Smooth muscle cell of trachea (primary cell): ENCODE data around the gene ZBTB17. TPM values are rescaled to one million over a fixed set of nuclear protein-coding genes. Genes with fewer than 3 reads are reported as not detected.

Experiments
- total RNA-seq: library from RNA; depleted of rRNA; stranded (reverse); fragments of >200 nt; gene quantifications from 2 replicates; pipeline ENCODE4 v1.2.1, GENCODE V29; 2014

The ZBTB17 gene
- total RNA-seq, result 32.9 and 48.5 TPM in 2 replicates

GRCh38 chr1:15975805-15976680 is at the start of gene ZBTB17:
Gene ZBTB17, minus strand, starts transcription at chr1:15976101. Its CDS starts 27,606 bp downstream, at chr1:15948495.

GRCh38 chr1:16021681-16022080 is 45.8 kb upstream of the ZBTB17 start, which contains the start of gene CLCNKA:
Gene CLCNKA, plus strand, starts transcription at chr1:16022036. Its CDS starts 584 bp downstream, at chr1:16022620.

GRCh38 chr1:16017461-16018303 is 41.8 kb upstream of the ZBTB17 start, which contains the start of gene HSPB7:
Gene HSPB7, minus strand, starts transcription at chr1:16018043. Its CDS starts 80 bp downstream, at chr1:16017963.

Other genes with a start within 250 kb of the ZBTB17 start
- gene SLC25A34, start 239.8 kb downstream of the ZBTB17 start, total RNA-seq, result 0.58 and 2.6 TPM in 2 replicates
- not detected in 2 replicates for gene TMEM82, start 233.6 kb downstream of the ZBTB17 start, total RNA-seq
- 34.9 and 53.4 TPM in 2 replicates for gene FBLIM1, start 217.3 kb downstream of the ZBTB17 start, total RNA-seq
- gene UQCRHL, start 168.5 kb downstream of the ZBTB17 start, total RNA-seq, result 1.2 and 2.0 TPM in 2 replicates
- 13.4 and 19.9 TPM in 2 replicates for gene SPEN, start 128.4 kb downstream of the ZBTB17 start, total RNA-seq
- gene SRARP, start 28.1 kb upstream of the ZBTB17 start, total RNA-seq, result not detected in 2 replicates
- gene HSPB7, start 41.9 kb upstream of the ZBTB17 start, total RNA-seq, result 3.3 and 5.0 TPM in 2 replicates
- gene CLCNKA, start 45.9 kb upstream of the ZBTB17 start, total RNA-seq, result under 0.01 and 0.17 TPM in 2 replicates
- under 0.01 TPM in 1 of 2 replicates, not detected in the other for gene CLCNKB, start 67.7 kb upstream of the ZBTB17 start, total RNA-seq
- 0.15 and 0.50 TPM in 2 replicates for gene FAM131C, start 97.5 kb upstream of the ZBTB17 start, total RNA-seq
- gene EPHA2, start 180.0 kb upstream of the ZBTB17 start, total RNA-seq, result 4.2 and 10.1 TPM in 2 replicates
- gene ARHGEF19, start 236.6 kb upstream of the ZBTB17 start, total RNA-seq, result 3.5 and 6.3 TPM in 2 replicates